K562 (cell line): ENCODE data around the gene ZGLP1. TPM values are rescaled to one million over a fixed set of nuclear protein-coding genes. Genes with fewer than 3 reads are reported as not detected.

Experiments used
- CTBP1 ChIP-seq: fragments of 450-650 bp; IDR thresholded peaks from 2 replicates; pipeline ENCODE4 v1.6.1; 2016; ENCODE audit warnings: borderline replicate concordance
- E2F1 ChIP-seq: sonication (generic); formaldehyde crosslinking; IDR thresholded peaks from 2 replicates; pipeline ENCODE4 v1.8.1; 2023; ENCODE audit warnings: mild to moderate bottlenecking, missing genetic modification reagents, moderate library complexity
- E2F8 ChIP-seq: fragments of 450-650 bp; IDR thresholded peaks from 2 replicates; pipeline ENCODE4 v1.7.1; 2018; ENCODE audit warnings: mild to moderate bottlenecking, low read depth; ENCODE audit not compliant: partially characterized antibody
- FOXJ2 ChIP-seq: fragments of 200-800 bp; sonication (Bioruptor generic); IDR thresholded peaks from 2 replicates; pipeline ENCODE4 v1.6.1; 2016; ENCODE audit warnings: missing genetic modification characterization, missing compliant biosample characterization
- GTF2A2 ChIP-seq: IDR thresholded peaks from 2 replicates; pipeline ENCODE4 v1.6.1; 2016; ENCODE audit warnings: mild to moderate bottlenecking, missing genetic modification characterization, missing compliant biosample characterization
- HDAC8 ChIP-seq: fragments of 450-650 bp; IDR thresholded peaks from 2 replicates; pipeline ENCODE4 v1.6.1; 2016; ENCODE audit warnings: mild to moderate bottlenecking, missing genetic modification characterization, moderate library complexity, missing compliant biosample characterization
- HMG20A ChIP-seq: fragments of 450-650 bp; formaldehyde crosslinking; conservative IDR thresholded peaks from 2 replicates; pipeline ENCODE4 v1.4.0; 2020; ENCODE audit warnings: mild to moderate bottlenecking, mixed read lengths
- ILK ChIP-seq: fragments of 450-650 bp; IDR thresholded peaks from 2 replicates; pipeline ENCODE4 v1.6.1; 2016; ENCODE audit warnings: missing genetic modification characterization, low read depth, mild to moderate bottlenecking, missing compliant biosample characterization, moderate library complexity, borderline replicate concordance
- MAFK ChIP-seq: IDR thresholded peaks from 2 replicates; pipeline ENCODE4 v1.6.1; 2011; ENCODE audit warnings: low read length, improper control_type of control experiment
- RBFOX2 ChIP-seq: fragments of 200-400 bp; formaldehyde crosslinking; IDR thresholded peaks from 2 replicates; pipeline ENCODE4 v1.6.1; 2017; ENCODE audit warnings: low read depth, mild to moderate bottlenecking, low read length, moderate library complexity
- RBM15 ChIP-seq: fragments of 200-400 bp; formaldehyde crosslinking; IDR thresholded peaks from 2 replicates; pipeline ENCODE4 v1.6.1; 2018; ENCODE audit warnings: mild to moderate bottlenecking, low read length, moderate library complexity; ENCODE audit not compliant: insufficient read depth
- SMAD1 ChIP-seq: fragments of 150-350 bp; IDR thresholded peaks from 2 replicates; pipeline ENCODE4 v1.6.1; 2014; ENCODE audit warnings: low read length, low read depth; ENCODE audit not compliant: partially characterized antibody
- SMARCA5 ChIP-seq: fragments of 450-650 bp; IDR thresholded peaks from 2 replicates; pipeline ENCODE4 v1.6.1; 2016
- YY1 ChIP-seq, 3 experiments: IDR thresholded peaks; 2 replicates each; pipeline ENCODE4 v1.6.1; 2011; ENCODE audit warnings: low read length in 2 of 3, mild to moderate bottlenecking in 2 of 3, moderate library complexity in 2 of 3, borderline replicate concordance in 1 of 3, control low read depth in 1 of 3, low read depth in 1 of 3; ENCODE audit not compliant: insufficient read depth in 3 of 3, insufficient replicate concordance in 2 of 3, control insufficient read depth in 1 of 3, insufficient read length in 1 of 3; ENCODE audit errors: extremely low read depth in 1 of 3
- ZBTB17 ChIP-seq: fragments of 450-650 bp; formaldehyde crosslinking; IDR thresholded peaks from 2 replicates; pipeline ENCODE4 v1.4.0; 2020; ENCODE audit warnings: mild to moderate bottlenecking
- ZNF12 ChIP-seq: sonication (generic); formaldehyde crosslinking; IDR thresholded peaks from 2 replicates; pipeline ENCODE4 v1.4.0; 2020; ENCODE audit warnings: mild to moderate bottlenecking, missing genetic modification reagents
- ZNF384 ChIP-seq: IDR thresholded peaks from 2 replicates; pipeline ENCODE4 v1.6.1; 2012; ENCODE audit warnings: low read depth, low read length, improper control_type of control experiment
- ZNF436 ChIP-seq: fragments of 250-450, 450-650 bp; sonication (Bioruptor Pico); formaldehyde crosslinking; IDR thresholded peaks from 2 replicates; pipeline ENCODE4 v1.7.0; 2020; ENCODE audit warnings: mild to moderate bottlenecking
- ZNF668 ChIP-seq: fragments of 250-450 bp; sonication (Bioruptor Pico); IDR thresholded peaks from 2 replicates; pipeline ENCODE4 v1.8.0; 2022; ENCODE audit warnings: mild to moderate bottlenecking, inconsistent platforms
- ZNF707 ChIP-seq: fragments of 250-450 bp; sonication (Bioruptor Pico); conservative IDR thresholded peaks from 2 replicates; pipeline ENCODE4 v1.8.0; 2022; ENCODE audit warnings: inconsistent platforms, mild to moderate bottlenecking, moderate library complexity
- polyA plus RNA-seq, 8 experiments: library from polyadenylated mRNA; depleted of rRNA in 4 of 8; stranded (reverse) in 5 of 8; unstranded in 3 of 8; fragments of >200 nt; fragmentation: Nextera tagmentation in 2 of 8; fragmentation: Illumina TruSeq in 1 of 8; extraction: Ambion mirVana in 2 of 8; extraction: Trizol in 1 of 8; gene quantifications; 2 replicates each; pipeline versions ENCODE4 v1.2.1 to v1.2.3, GENCODE V29; 2011 to 2014; ENCODE audit warnings: inconsistent platforms in 1 of 8, missing spikeins in 1 of 8
- total RNA-seq, 7 experiments: library from RNA; depleted of rRNA in 6 of 7; stranded (reverse); fragments of >200 nt in 6 of 7; fragmentation: Illumina TruSeq in 2 of 7; extraction: Trizol in 2 of 7; gene quantifications; 2 replicates each; pipeline versions ENCODE4 v1.2.1 to v1.2.3, GENCODE V29; 2011 to 2021; ENCODE audit warnings: low replicate concordance in 1 of 7
- TF ChIP-seq, protein P1 (sequence below): sonication (generic); formaldehyde crosslinking; IDR thresholded peaks from 2 replicates; pipeline ENCODE4 v1.9.0; 2022; ENCODE audit warnings: mild to moderate bottlenecking, missing genetic modification reagents
- TF ChIP-seq, protein P2 (sequence below): fragments of 150-350 bp; IDR thresholded peaks from 2 replicates; pipeline ENCODE4 v1.6.1; 2014; ENCODE audit warnings: low read depth, mild to moderate bottlenecking, low read length, borderline replicate concordance

ZGLP1 gene
- total and polyA plus RNA-seq, 9 of the 15 experiments (the other 6 are each of a cell fraction or from before 2014, with no cell fraction given): 0.24 to 4.5 (median 2.2) TPM

DNA sequence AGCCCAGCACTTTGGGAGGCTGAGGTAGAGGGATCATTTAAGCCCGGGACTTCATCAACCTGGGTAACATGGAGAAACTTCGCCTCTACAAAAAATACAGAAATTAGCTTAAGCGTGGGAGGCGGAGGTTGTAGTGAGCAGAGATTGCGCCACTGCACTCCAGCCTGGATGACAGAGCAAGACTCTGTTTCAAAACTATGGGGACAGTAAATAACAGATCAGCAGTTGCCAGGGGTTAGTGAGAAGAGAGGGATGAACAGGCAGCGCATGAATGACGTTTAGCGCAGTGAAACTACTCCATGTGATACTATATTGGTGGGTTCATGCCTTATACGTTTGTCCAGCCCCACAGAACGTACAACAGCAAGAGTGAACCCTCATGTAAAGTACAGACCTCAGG is 36.9 kb upstream of the ZGLP1 start (continued):
- TF ChIP-seq E2F1 (CRISPR knock-in tag) (no peak), SMARCA5 (no peak), ILK (tag) (no peak), HDAC8 (tag) (no peak), RBFOX2 (no peak), E2F8 (no peak), HMG20A (CRISPR knock-in tag) (no peak), ZNF707 (CRISPR knock-in tag) (no peak), SMAD1 (no peak), ZNF668 (no peak), YY1 (IDR thresholded peaks at IDR 0.05; ENCODE audit: borderline replicate concordance in 1 of 3, control insufficient read depth in 1 of 3, extremely low read depth in 1 of 3, insufficient read depth in 3 of 3, insufficient read length in 1 of 3, insufficient replicate concordance in 2 of 3, low read depth in 1 of 3, low read length in 2 of 3) (no peak), RBM15 (no peak), MAFK (peak; percentile 41), FOXJ2 (tag) (peak; percentile 88), CTBP1 (no peak), ZNF436 (CRISPR knock-in tag) (no peak), ZNF384 (no peak), ZNF12 (no peak), ZBTB17 (no peak), GTF2A2 (tag) (no peak)
- TF ChIP-seq, protein P1, sequence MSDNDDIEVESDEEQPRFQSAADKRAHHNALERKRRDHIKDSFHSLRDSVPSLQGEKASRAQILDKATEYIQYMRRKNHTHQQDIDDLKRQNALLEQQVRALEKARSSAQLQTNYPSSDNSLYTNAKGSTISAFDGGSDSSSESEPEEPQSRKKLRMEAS: no peak
- TF ChIP-seq, protein P2, sequence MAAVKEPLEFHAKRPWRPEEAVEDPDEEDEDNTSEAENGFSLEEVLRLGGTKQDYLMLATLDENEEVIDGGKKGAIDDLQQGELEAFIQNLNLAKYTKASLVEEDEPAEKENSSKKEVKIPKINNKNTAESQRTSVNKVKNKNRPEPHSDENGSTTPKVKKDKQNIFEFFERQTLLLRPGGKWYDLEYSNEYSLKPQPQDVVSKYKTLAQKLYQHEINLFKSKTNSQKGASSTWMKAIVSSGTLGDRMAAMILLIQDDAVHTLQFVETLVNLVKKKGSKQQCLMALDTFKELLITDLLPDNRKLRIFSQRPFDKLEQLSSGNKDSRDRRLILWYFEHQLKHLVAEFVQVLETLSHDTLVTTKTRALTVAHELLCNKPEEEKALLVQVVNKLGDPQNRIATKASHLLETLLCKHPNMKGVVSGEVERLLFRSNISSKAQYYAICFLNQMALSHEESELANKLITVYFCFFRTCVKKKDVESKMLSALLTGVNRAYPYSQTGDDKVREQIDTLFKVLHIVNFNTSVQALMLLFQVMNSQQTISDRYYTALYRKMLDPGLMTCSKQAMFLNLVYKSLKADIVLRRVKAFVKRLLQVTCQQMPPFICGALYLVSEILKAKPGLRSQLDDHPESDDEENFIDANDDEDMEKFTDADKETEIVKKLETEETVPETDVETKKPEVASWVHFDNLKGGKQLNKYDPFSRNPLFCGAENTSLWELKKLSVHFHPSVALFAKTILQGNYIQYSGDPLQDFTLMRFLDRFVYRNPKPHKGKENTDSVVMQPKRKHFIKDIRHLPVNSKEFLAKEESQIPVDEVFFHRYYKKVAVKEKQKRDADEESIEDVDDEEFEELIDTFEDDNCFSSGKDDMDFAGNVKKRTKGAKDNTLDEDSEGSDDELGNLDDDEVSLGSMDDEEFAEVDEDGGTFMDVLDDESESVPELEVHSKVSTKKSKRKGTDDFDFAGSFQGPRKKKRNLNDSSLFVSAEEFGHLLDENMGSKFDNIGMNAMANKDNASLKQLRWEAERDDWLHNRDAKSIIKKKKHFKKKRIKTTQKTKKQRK: no peak
